GM23338 (cell line): ENCODE data around the gene FRYL. TPM values are rescaled to one million over a fixed set of nuclear protein-coding genes. Genes with fewer than 3 reads are reported as not detected.

ENCODE experiments used
- ATAC-seq: fragments of 200-7000 bp; cut with Tn5 transposase; 3 replicates; pipeline ENCODE4 v1.9.1; 2020
- DNase-seq: peaks from one replicate; pipeline ENCODE4 v3.0.0-alpha.2; 2015; ENCODE audit warnings: low spot score
- H2AFZ ChIP-seq: fragments of 200-600 bp; sonication (generic); 2 replicates; pipeline ENCODE4 v1.8.0; 2016; ENCODE audit warnings: antibody characterized with exemption, mild to moderate bottlenecking, moderate library complexity
- H3F3A ChIP-seq: fragments of 200-600 bp; sonication (generic); replicated peaks from 2 replicates; pipeline ENCODE4 v1.8.0; 2017; ENCODE audit warnings: antibody characterized with exemption, mixed run types, low read depth
- H3K27ac ChIP-seq: fragments of 200-600 bp; sonication (generic); 2 replicates; pipeline ENCODE4 v1.6.1; 2016; ENCODE audit warnings: low read depth
- H3K27me3 ChIP-seq: fragments of 200-600 bp; sonication (generic); 2 replicates; pipeline ENCODE4 v1.8.0; 2016; ENCODE audit warnings: mild to moderate bottlenecking, mixed run types, moderate library complexity; ENCODE audit not compliant: insufficient read depth
- H3K36me3 ChIP-seq: fragments of 200-600 bp; sonication (generic); 2 replicates; pipeline ENCODE4 v1.8.0; 2016; ENCODE audit warnings: mild to moderate bottlenecking; ENCODE audit not compliant: insufficient read depth
- H3K4me1 ChIP-seq: fragments of 200-600 bp; sonication (generic); 2 replicates; pipeline ENCODE4 v1.8.0; 2016; ENCODE audit warnings: mild to moderate bottlenecking, moderate library complexity; ENCODE audit not compliant: insufficient read depth
- H3K4me2 ChIP-seq: fragments of 200-600 bp; sonication (generic); 2 replicates; pipeline ENCODE4 v1.7.1; 2017; ENCODE audit warnings: mixed run types
- H3K4me3 ChIP-seq: fragments of 200-600 bp; sonication (generic); 2 replicates; pipeline ENCODE4 v1.6.1; 2016; ENCODE audit warnings: mixed run types
- H3K79me2 ChIP-seq: fragments of 200-600 bp; sonication (generic); replicated peaks from 2 replicates; pipeline ENCODE4 v1.8.0; 2017; ENCODE audit warnings: mild to moderate bottlenecking; ENCODE audit not compliant: insufficient read depth
- H3K9me2 ChIP-seq: fragments of 200-600 bp; sonication (generic); 2 replicates; pipeline ENCODE4 v1.8.0; 2017; ENCODE audit not compliant: insufficient read depth
- H4K20me1 ChIP-seq: fragments of 200-600 bp; sonication (generic); replicated peaks from 2 replicates; pipeline ENCODE4 v1.8.0; 2017; ENCODE audit warnings: mild to moderate bottlenecking; ENCODE audit not compliant: insufficient read depth
- H3K27ac Mint-ChIP-seq: 2 replicates; pipeline ENCODE4 v1.8.0; 2020; ENCODE audit warnings: inconsistent platforms, mild to moderate bottlenecking, moderate library complexity, mixed read lengths
- H3K27me3 Mint-ChIP-seq: 3 replicates; pipeline ENCODE4 v1.8.0; 2022; ENCODE audit warnings: low read depth, mild to moderate bottlenecking, moderate library complexity, mixed read lengths, inconsistent platforms; ENCODE audit not compliant: insufficient read depth, poor library complexity
- H3K36me3 Mint-ChIP-seq: 3 replicates; pipeline ENCODE4 v1.8.0; 2021; ENCODE audit warnings: low read depth, mild to moderate bottlenecking, inconsistent platforms, moderate library complexity, mixed read lengths
- H3K4me1 Mint-ChIP-seq: 3 replicates; pipeline ENCODE4 v1.8.0; 2020; ENCODE audit warnings: mild to moderate bottlenecking, inconsistent platforms, mixed read lengths
- H3K4me3 Mint-ChIP-seq: 3 replicates; pipeline ENCODE4 v1.8.0; 2021; ENCODE audit warnings: moderate library complexity, mild to moderate bottlenecking, inconsistent platforms, mixed read lengths
- H3K9me3 Mint-ChIP-seq: 3 replicates; pipeline ENCODE4 v1.8.0; 2020; ENCODE audit warnings: moderate library complexity, mild to moderate bottlenecking, inconsistent platforms, mixed read lengths
- CTCF ChIP-seq, 2 experiments: fragments of 200-600 bp in 1 of 2; sonication (generic) in 1 of 2; conservative IDR thresholded peaks; 2 replicates each; pipeline versions ENCODE4 v1.5.1 to v1.6.1; 2016 to 2017; ENCODE audit warnings: antibody characterized with exemption in 2 of 2, low read depth in 2 of 2, mild to moderate bottlenecking in 2 of 2, moderate library complexity in 1 of 2
- EZH2 ChIP-seq: fragments of 200-600 bp; sonication (generic); IDR thresholded peaks from one replicate; pipeline ENCODE4 v1.8.0; 2017; ENCODE audit warnings: antibody characterized with exemption, mild to moderate bottlenecking, low read depth; ENCODE audit not compliant: unreplicated experiment
- ZNF462 ChIP-seq: fragments of 250-450 bp; sonication (Bioruptor Pico); IDR thresholded peaks from 2 replicates; pipeline ENCODE4 v1.5.0; 2020; ENCODE audit warnings: mild to moderate bottlenecking, moderate library complexity
- polyA plus RNA-seq: library from polyadenylated mRNA; unstranded; fragments of >200 nt; fragmentation: Nextera tagmentation; extraction: Ambion mirVana; gene quantifications from 2 replicates; pipeline ENCODE4 v1.2.1, GENCODE V29; 2016
- total RNA-seq: library from RNA; depleted of rRNA; stranded (reverse); fragments of >200 nt; shearing (Covaris generic); gene quantifications from 2 replicates; pipeline ENCODE4 v1.2.3, GENCODE V29; 2014

FRYL gene
- total and polyA plus RNA-seq, 2 experiments from 2014 or later, result 30.7 to 53.3 TPM

- Histone ChIP-seq H3K4me2 (peak within 1 kb of the TSS; percentile 90), H3K79me2 (no peaks in the 10 kb centered on the region), H3F3A (peaks cover 16% of the 10 kb centered on the region), H3K36me3 (no peaks in the 10 kb centered on the region), H3K9me2 (no peaks in the 10 kb centered on the region), H3K27ac (no peak within 1 kb of the TSS), H4K20me1 (0 out of 2 replicates have a peak, but pooled peaks cover 4% of the 10 kb centered on the region), H3K4me1 (peaks cover 17% of the 10 kb centered on the region), H3K27me3 (peaks cover 87% of the 10 kb centered on the region), H2AFZ (peak within 1 kb of the TSS; percentile 98), H3K4me3 (peak within 1 kb of the TSS; percentile 71)
- no peak within 1 kb of the TSS for H3K27ac Mint-ChIP-seq
- H3K4me1 Mint-ChIP-seq, result peaks cover 15% of the 10 kb centered on the region
- peaks cover 36% of the 10 kb centered on the region for H3K27me3 Mint-ChIP-seq
- H3K4me3 Mint-ChIP-seq, result peak within 1 kb of the TSS; percentile 71
- H3K9me3 Mint-ChIP-seq, result no peaks in the 10 kb centered on the region
- DNase-seq (peak; percentile 62), ATAC-seq (peak; percentile 53)
- no peaks in the 10 kb centered on the region for H3K36me3 Mint-ChIP-seq
- TF ChIP-seq ZNF462 (CRISPR knock-in tag), result no peak
- peak; percentile 17 for TF ChIP-seq EZH2
Measured at GRCh38 chr4:48490012-48490679, 289.9 kb downstream of the FRYL start, which contains the start of gene ZAR1. ZAR1 (plus strand) TSS chr4:48490252; CDS start chr4:48490292, 40 bp downstream.

- Mint-ChIP-seq H3K9me3 (no peaks in the 10 kb centered on the region), H3K4me1 (peaks cover 20% of the 10 kb centered on the region), H3K27ac (no peak overlapping the region), H3K4me3 (peak overlapping the region; percentile 71), H3K36me3 (no peaks in the 10 kb centered on the region), H3K27me3 (peaks cover 41% of the 10 kb centered on the region)
- H3K27ac ChIP-seq, result no peak overlapping the region
- H2AFZ ChIP-seq, result peak overlapping the region; percentile 93
- no peaks in the 10 kb centered on the region for H3K9me2 ChIP-seq
- no peaks in the 10 kb centered on the region for H3K36me3 ChIP-seq
- H3F3A ChIP-seq, result peaks cover 16% of the 10 kb centered on the region
- H3K79me2 ChIP-seq, result no peaks in the 10 kb centered on the region
- peaks cover 92% of the 10 kb centered on the region for H3K27me3 ChIP-seq
- ATAC-seq, result peak; percentile 11
- peak; percentile 58 for DNase-seq
- H4K20me1 ChIP-seq, result 0 out of 2 replicates have a peak, but pooled peaks cover 4% of the 10 kb centered on the region
- peaks cover 17% of the 10 kb centered on the region for H3K4me1 ChIP-seq
- peak overlapping the region; percentile 71 for H3K4me3 ChIP-seq
- H3K4me2 ChIP-seq, result peak overlapping the region; percentile 90
- TF ChIP-seq CTCF (conservative IDR thresholded peaks at IDR 0.05; ENCODE audit: low read depth in 2 of 2), result no peak
- peak; percentile 72 for TF ChIP-seq EZH2
Measured at GRCh38 chr4:48489683-48490011, 290.4 kb downstream of the FRYL start.
